Small intestine (tissue), 7 donors: Measurements from ENCODE around the gene ETV6. TPM values are rescaled to one million over a fixed set of nuclear protein-coding genes. Genes with fewer than 3 reads are reported as not detected.

ENCODE experiments used
- DNase-seq, 2 donors: peaks; one replicate each; pipeline versions ENCODE4 v3.0.0 to v3.0.0-alpha.2; 2013
- FAIRE-seq: peaks from 2 replicates; lab custom pipeline; 2012; peaks lifted over from hg19 to GRCh38; lab: Jason Lieb, UNC
- H3K27ac ChIP-seq, 3 donors: one replicate each; pipeline ENCODE4 v1.5.1; 2013; ENCODE audit warnings: low read length in 2 of 3, mild to moderate bottlenecking in 2 of 3, control low read depth in 1 of 3, inconsistent platforms in 1 of 3, low read depth in 1 of 3, moderate library complexity in 1 of 3
- H3K27me3 ChIP-seq, 3 donors: one replicate each; pipeline ENCODE4 v1.6.1; 2013; ENCODE audit warnings: low read length in 3 of 3, inconsistent platforms in 1 of 3; ENCODE audit not compliant: control insufficient read depth in 3 of 3, insufficient read depth in 3 of 3
- H3K36me3 ChIP-seq, 3 donors: one replicate each; pipeline ENCODE4 v1.6.1; 2013; ENCODE audit warnings: low read length in 3 of 3, inconsistent platforms in 1 of 3, low read depth in 1 of 3, mild to moderate bottlenecking in 1 of 3, moderate library complexity in 1 of 3; ENCODE audit not compliant: control insufficient read depth in 3 of 3, insufficient read depth in 2 of 3
- H3K4me1 ChIP-seq, 3 donors: one replicate each; pipeline ENCODE4 v1.6.1; 2013; ENCODE audit warnings: low read length in 2 of 3, inconsistent platforms in 1 of 3, low read depth in 1 of 3, mild to moderate bottlenecking in 1 of 3, moderate library complexity in 1 of 3; ENCODE audit not compliant: control insufficient read depth in 3 of 3, insufficient read depth in 2 of 3
- H3K4me3 ChIP-seq, 3 donors: one replicate each; pipeline ENCODE4 v1.5.1; 2013; ENCODE audit warnings: low read length in 3 of 3, control low read depth in 1 of 3, inconsistent platforms in 1 of 3, low read depth in 1 of 3, mild to moderate bottlenecking in 1 of 3, moderate library complexity in 1 of 3
- H3K9me3 ChIP-seq, 2 donors: one replicate each; pipeline ENCODE4 v1.6.1; 2013; ENCODE audit warnings: low read depth in 1 of 2, low read length in 1 of 2; ENCODE audit not compliant: control insufficient read depth in 2 of 2, insufficient read depth in 1 of 2
- WGBS, 3 donors: extraction: QIAGEN DNeasy Blood & Tissue Kit; methylation state at CpG; one replicate each; pipeline ENCODE4 v1.1.7; 2013; 5-methylcytosine and 5-hydroxymethylcytosine counted together
- polyA plus RNA-seq, 4 donors: library from polyadenylated mRNA; stranded (reverse) in 3 of 4; unstranded in 1 of 4; fragments of 200-250 nt in 3 of 4; fragments of 120-200 nt in 1 of 4; gene quantifications; one replicate each; pipeline versions ENCODE4 v1.2.1 to v1.2.3, GENCODE V29; 2013
- donor health status: healthy with polysubstance abuse.
- donor health status: control.
- donor health status: control.
- donor health status: Bipolar disorder and iron deficiency.
- donor health status: healthy.

ETV6 gene
- polyA plus RNA-seq, 4 donors: 5.1 to 13.6 (median 8.4) TPM

DNA sequence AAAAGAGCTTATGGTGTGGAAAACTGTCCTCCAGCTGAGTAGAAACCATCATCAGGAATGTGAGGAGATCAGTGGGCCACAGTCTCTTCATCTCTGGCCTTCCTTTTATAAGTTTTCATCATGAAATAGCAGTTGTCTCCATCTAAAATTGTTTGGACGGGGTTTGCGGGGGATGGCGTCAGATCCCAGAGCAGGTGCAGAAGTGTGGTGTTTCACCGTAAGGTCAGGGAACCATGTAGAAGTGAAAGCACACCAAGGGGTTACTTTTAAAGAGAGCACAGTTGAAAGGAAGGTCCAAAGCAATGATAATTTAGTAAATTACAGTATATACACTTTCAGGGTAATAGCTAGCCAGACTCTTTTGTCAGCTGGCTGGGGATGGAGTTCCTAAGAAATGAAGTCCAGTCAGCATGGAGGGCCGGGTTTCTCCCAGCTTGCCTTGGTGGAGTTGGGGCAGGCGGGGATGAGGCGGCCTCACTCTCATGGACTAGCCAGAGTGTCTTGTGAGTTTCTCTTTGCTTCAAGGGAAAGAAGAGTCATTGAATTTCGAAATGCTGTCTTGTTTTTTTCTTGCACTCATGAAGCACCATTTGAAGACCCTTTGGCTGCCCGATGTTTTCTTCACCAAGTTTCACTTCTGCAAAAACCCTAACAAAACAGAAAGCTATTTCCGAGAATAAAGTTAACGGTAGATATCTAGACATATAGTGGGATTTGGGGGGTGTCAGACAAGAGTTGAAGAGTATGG lies 100.6 kb downstream of the ETV6 start:
- H3K4me3 ChIP-seq: no peak overlapping the region
- no peaks in the 10 kb centered on the region for H3K27me3 ChIP-seq
- H3K9me3 ChIP-seq: no peaks in the 10 kb centered on the region
- FAIRE-seq (no peak), DNase-seq (no peak)
- H3K27ac ChIP-seq: peak overlapping the region in 1 of 3 donors; percentile 68
- peaks cover 0 to 12% (median 0%) of the 10 kb centered on the region in 3 donors for H3K36me3 ChIP-seq
- WGBS, 3 donors: 76 to 95% (median 90%) methylated on average over 11 of the region's 11 CpGs
- peaks cover 0 to 5% (median 0%) of the 10 kb centered on the region in 3 donors for H3K4me1 ChIP-seq

DNA sequence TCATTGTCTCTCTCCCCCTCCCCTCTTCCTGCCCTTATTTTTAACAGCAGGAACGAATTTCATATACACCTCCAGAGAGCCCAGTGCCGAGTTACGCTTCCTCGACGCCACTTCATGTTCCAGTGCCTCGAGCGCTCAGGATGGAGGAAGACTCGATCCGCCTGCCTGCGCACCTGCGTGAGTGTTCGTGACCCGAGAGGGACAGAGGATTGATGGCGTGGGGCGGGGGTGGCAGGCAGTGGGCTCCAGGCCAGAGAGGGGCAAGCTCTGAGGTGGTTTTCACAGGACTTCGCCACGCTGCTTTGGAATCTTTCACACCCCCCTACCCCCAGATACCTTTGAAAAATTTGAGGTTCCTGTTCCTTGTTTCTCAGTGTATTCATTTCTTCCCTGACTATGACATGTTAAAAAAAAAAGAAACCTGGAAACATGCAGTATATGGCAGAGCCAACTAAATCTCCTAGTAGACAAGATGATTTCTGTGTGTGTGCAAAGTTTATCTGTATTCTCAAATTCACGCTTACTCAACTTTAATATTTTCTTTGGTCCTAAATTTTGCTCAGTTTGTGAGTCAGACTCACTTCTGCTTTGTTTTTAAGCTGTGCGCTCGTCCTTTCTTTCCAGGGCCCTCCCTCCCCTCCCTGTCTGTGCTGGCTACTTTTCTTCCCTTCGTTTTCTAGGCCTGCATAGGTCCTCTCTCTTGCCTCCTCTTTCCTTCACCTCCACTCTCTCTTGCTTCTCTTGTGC lies 103.1 kb downstream of the ETV6 start:
- Histone ChIP-seq H3K4me1 (peaks cover 0 to 17% (median 6%) of the 10 kb centered on the region in 3 donors), H3K27me3 (no peaks in the 10 kb centered on the region), H3K9me3 (no peaks in the 10 kb centered on the region), H3K36me3 (peaks cover 0 to 20% (median 0%) of the 10 kb centered on the region in 3 donors), H3K27ac (peak overlapping the region in 1 of 3 donors; percentile 54), H3K4me3 (no peak overlapping the region)
- DNase-seq (no peak), FAIRE-seq (no peak)
- WGBS, 3 donors: 88 to 89% (median 88%) methylated on average over 21 of the region's 21 CpGs

DNA sequence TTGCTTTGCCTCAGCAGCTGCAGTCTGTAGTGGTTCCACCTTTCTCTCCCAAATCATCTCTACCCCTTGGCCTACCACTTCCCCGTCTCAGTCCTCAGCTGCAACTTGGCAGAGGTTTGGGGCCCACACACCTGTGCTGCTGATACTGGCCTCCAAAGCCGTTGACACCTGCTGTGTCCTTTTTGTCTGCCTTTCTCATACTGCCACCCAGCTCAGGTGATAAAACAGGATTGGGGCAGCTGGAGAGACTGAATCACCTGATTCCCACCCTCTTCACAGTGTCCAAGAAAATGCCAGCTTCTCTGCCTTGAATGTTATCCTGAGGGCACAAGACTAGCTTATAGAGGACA lies 103.7 kb downstream of the ETV6 start:
- no peak overlapping the region for H3K4me3 ChIP-seq
- peaks cover 0 to 21% (median 10%) of the 10 kb centered on the region in 3 donors for H3K4me1 ChIP-seq
- no peaks in the 10 kb centered on the region for H3K27me3 ChIP-seq
- peak overlapping the region in 1 of 3 donors; percentile 46 for H3K27ac ChIP-seq
- peaks cover 0 to 24% (median 0%) of the 10 kb centered on the region in 3 donors for H3K36me3 ChIP-seq
- no peaks in the 10 kb centered on the region for H3K9me3 ChIP-seq
- FAIRE-seq: no peak
- 13 to 46% (median 13%) methylated on average over 2 of the region's 2 CpGs for WGBS, 3 donors
- no peak for DNase-seq

DNA sequence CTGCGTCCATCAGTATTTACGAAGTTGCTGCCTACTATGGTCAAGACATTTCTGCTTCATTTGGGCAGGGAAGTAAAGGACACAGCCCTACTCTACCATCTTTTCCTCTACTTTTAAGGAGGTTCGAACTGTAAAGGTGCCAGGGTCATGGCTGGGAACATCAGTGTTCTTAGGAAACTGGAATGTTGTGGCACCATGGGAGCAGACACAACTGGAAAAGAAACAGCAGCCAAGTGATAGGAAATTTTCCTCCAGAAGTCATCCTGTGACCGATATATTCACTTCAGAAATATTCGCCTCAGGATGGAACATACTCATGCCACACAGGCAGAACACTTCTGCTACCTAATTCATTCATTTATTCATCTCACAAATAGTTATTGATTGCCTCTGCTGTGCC lies 104.4 kb downstream of the ETV6 start:
- FAIRE-seq: no peak
- 88 to 90% (median 89%) methylated on average over 5 of the region's 5 CpGs for WGBS, 3 donors

DNA sequence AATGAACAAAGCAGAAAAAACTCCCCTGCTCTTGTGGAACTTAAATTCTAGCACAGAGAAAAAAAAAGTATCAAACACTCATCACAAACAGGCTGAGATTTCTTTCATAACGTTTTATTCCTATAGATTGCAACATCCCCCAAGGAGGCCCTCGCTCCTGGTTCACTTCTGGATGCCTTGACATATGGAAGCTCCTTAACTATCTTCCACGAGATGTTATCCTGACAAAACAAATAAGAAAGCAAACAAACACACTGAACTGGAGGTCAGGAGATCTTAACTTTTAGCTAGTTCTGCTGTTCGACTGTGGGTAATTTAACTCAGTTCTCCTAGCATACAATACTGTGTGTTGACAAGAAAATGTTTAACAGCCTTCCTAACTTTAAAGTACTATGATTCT lies 104.8 kb downstream of the ETV6 start:
- Histone ChIP-seq H3K27ac (peak overlapping the region in 1 of 3 donors; percentile 28), H3K4me1 (peaks cover 0 to 30% (median 14%) of the 10 kb centered on the region in 3 donors), H3K27me3 (no peaks in the 10 kb centered on the region), H3K4me3 (no peak overlapping the region), H3K9me3 (no peaks in the 10 kb centered on the region), H3K36me3 (peaks cover 0 to 24% (median 0%) of the 10 kb centered on the region in 3 donors)
- DNase-seq (no peak), FAIRE-seq (no peak)
- WGBS, 3 donors: 68 to 71% (median 70%) methylated on average over 4 of the region's 4 CpGs

More for the DNA sequence above, 104.4 kb downstream of the ETV6 start:
- no peak overlapping the region for H3K4me3 ChIP-seq
- H3K36me3 ChIP-seq: peaks cover 0 to 24% (median 0%) of the 10 kb centered on the region in 3 donors
- H3K4me1 ChIP-seq: peaks cover 0 to 27% (median 14%) of the 10 kb centered on the region in 3 donors
- H3K9me3 ChIP-seq: no peaks in the 10 kb centered on the region
- peak overlapping the region in 1 of 3 donors; percentile 46 for H3K27ac ChIP-seq
- H3K27me3 ChIP-seq: no peaks in the 10 kb centered on the region
- DNase-seq: no peak

DNA sequence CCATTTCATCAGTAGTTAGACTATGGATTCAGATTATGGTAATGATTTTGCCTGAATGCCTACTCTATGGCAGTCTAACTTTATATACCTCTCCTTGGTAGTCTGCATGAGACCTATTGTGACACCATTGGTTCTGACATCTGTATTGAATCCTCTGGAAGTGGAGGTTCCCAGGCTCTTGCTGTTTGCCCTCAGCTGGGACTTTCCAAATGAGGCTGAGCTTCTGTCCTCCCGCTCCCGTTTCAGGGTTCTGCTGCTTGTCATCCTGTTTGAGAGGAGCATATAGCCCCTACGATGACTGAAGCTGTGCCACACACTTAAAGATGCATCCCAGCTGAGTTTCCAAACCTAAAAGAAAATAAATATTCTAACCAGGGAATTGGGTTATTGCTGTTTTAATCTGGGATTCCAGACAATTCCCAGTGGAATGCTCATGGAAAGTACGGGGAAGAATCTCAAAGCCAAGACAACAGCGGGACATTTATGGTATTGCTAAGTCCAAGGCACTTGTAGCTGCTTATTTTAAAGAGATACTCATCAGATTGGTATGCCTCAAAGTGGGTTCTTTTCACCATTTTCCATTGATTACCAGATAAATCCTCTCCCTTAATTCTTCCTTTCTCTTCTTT lies 105.9 kb downstream of the ETV6 start:
- 48 to 66% (median 64%) methylated on average over 5 of the region's 5 CpGs for WGBS, 3 donors
- Histone ChIP-seq H3K4me3 (no peak overlapping the region), H3K9me3 (no peaks in the 10 kb centered on the region), H3K27me3 (no peaks in the 10 kb centered on the region), H3K4me1 (peaks cover 0 to 31% (median 10%) of the 10 kb centered on the region in 3 donors), H3K27ac (peak overlapping the region in 1 of 3 donors; percentile 77), H3K36me3 (peaks cover 0 to 24% (median 0%) of the 10 kb centered on the region in 3 donors)
- DNase-seq (no peak), FAIRE-seq (no peak)

DNA sequence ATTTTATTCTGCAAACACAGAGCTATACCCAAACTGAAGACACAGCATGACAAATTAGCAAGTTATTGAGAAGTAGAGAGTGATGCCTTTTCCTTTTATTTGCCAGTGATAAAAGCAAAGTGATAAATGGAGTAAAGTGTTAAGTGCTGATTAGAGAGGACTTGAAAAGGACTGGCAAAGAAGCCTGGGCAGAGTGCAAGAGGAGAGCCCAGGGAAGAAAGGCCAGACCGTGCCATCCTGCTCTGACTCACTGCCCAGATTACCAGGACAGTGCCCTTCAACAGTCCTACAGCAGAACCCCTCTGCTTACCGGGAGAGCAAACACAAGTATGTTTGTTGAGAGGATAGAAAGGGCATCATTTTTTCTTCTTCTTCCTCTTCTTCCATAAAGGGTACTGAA lies 106.5 kb downstream of the ETV6 start:
- Histone ChIP-seq H3K36me3 (peaks cover 0 to 24% (median 0%) of the 10 kb centered on the region in 3 donors), H3K4me1 (peaks cover 0 to 31% (median 10%) of the 10 kb centered on the region in 3 donors), H3K27ac (peak overlapping the region in 2 of 3 donors; percentile 17 to 73), H3K4me3 (no peak overlapping the region), H3K9me3 (no peaks in the 10 kb centered on the region), H3K27me3 (no peaks in the 10 kb centered on the region)
- DNase-seq (peak in 1 of 2 donors; percentile 78), FAIRE-seq (no peak)
- WGBS, 3 donors: 20 to 43% (median 30%) methylated on average over 2 of the region's 2 CpGs

DNA sequence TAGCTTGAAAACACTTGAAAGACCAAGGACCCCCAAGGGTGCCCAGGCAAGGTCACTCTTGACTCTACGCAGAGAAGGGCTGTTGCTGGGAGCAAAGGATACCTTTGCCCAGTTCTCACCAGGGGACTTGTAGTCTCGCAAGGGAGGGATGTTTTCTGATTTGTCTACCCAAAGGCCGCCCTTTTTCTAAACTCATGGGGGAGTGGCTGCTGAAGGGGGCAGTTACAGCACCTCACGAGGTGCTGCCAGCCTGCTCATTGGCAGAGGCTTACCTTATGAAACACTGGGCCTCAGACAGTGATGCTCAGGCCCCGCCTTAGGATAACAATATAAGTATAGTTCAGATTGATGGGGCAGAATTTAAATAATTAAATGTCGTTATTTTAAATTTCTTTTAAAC lies 107.0 kb downstream of the ETV6 start:
- FAIRE-seq: no peak
- Histone ChIP-seq H3K9me3 (no peaks in the 10 kb centered on the region), H3K27ac (peak overlapping the region in 2 of 3 donors; percentile 17 to 73), H3K4me3 (no peak overlapping the region), H3K4me1 (peaks cover 0 to 31% (median 10%) of the 10 kb centered on the region in 3 donors), H3K36me3 (peaks cover 0 to 24% (median 0%) of the 10 kb centered on the region in 3 donors), H3K27me3 (no peaks in the 10 kb centered on the region)
- WGBS, 3 donors: 53 to 74% (median 60%) methylated on average over 6 of the region's 6 CpGs
- DNase-seq: no peak
